ENCODE data around the gene DLGAP1. TPM values are rescaled to one million over a fixed set of nuclear protein-coding genes. Genes with fewer than 3 reads are reported as not detected.

DLGAP1 gene
- total RNA-seq, 1 experiment from 2014 or later, result 23.2 TPM

DNA sequence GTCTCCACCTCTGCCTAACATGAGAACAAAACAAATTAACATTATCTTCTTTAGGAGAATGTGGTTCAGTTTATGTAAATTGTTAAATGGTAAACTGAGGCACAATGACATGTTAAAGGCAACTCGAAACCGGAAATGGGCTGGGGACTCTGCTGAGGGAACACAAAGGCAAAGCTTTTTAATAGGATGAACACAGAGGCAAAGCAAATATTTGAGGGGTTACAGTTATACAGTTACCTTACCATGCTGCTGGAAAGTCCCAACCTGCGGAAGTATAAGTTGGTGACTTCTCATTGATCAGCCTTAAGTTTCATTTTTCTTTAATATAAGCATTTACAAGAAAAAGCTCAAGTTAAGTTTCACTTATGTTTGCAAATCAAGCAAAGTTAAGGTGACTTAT lies 195.0 kb downstream of the DLGAP1 start:
- peaks cover 2% of the 10 kb centered on the region; the same call in 1 of the 2 replicates for H3K4me1 ChIP-seq (ENCODE audit: insufficient read depth, low read length)
- H2BK15ac ChIP-seq (ENCODE audit: low read depth, low read length), result no peak overlapping the region
- no peak overlapping the region for H3K4me2 ChIP-seq (ENCODE audit: insufficient read depth, insufficient read length, low read length)
- no peak overlapping the region for H3K18ac ChIP-seq (ENCODE audit: insufficient read length, low read depth, low read length)
- no peak overlapping the region for H3K27ac ChIP-seq (ENCODE audit: insufficient read length, low read depth, low read length)
- WGBS (ENCODE audit: extremely low coverage, insufficient read length, low lambda C conversion rate), result no CpG with 5 or more reads among the region's 3 CpGs
- no peak overlapping the region for H2BK20ac ChIP-seq (ENCODE audit: low read depth, low read length, poor library complexity, severe bottlenecking)
- DNase-seq, result no peak
- no peaks in the 10 kb centered on the region for H4K20me1 ChIP-seq (ENCODE audit: control insufficient read depth, insufficient read depth, insufficient read length)
- no peak overlapping the region for H2BK5ac ChIP-seq (ENCODE audit: insufficient read length, low read length)
- no peak overlapping the region for H3K14ac ChIP-seq (ENCODE audit: insufficient read depth, low read length)
- no peaks in the 10 kb centered on the region for H3K27me3 ChIP-seq (ENCODE audit: insufficient read depth, low read length)
- no peak overlapping the region for H3K27ac Mint-ChIP-seq
- H3K27me3 Mint-ChIP-seq (ENCODE audit: low read depth), result no peaks in the 10 kb centered on the region
- no peaks in the 10 kb centered on the region for H3K36me3 Mint-ChIP-seq (ENCODE audit: insufficient read depth in 1 of 3, low read depth in 3 of 3)
- no peaks in the 10 kb centered on the region for H3K23me2 ChIP-seq (ENCODE audit: insufficient read length, low read depth, low read length, poor library complexity, severe bottlenecking)
- H3K56ac ChIP-seq (ENCODE audit: insufficient read length, low read depth, low read length), result no peak overlapping the region
- H3K9me3 Mint-ChIP-seq, result no peaks in the 10 kb centered on the region
- H2BK120ac ChIP-seq (ENCODE audit: low read depth, low read length, poor library complexity, severe bottlenecking), result no peak overlapping the region
- no peak overlapping the region for H4K5ac ChIP-seq (ENCODE audit: insufficient read length, low read depth, low read length)
- H3T11ph ChIP-seq (ENCODE audit: low read length), result no peak overlapping the region
- H3K79me1 ChIP-seq (ENCODE audit: insufficient read depth, low read depth, low read length, poor library complexity, severe bottlenecking), result no peaks in the 10 kb centered on the region
- H2AFZ ChIP-seq (ENCODE audit: low read length), result no peak overlapping the region
- no peak overlapping the region for H3K4me3 Mint-ChIP-seq
- no peak overlapping the region for H2BK12ac ChIP-seq (ENCODE audit: insufficient read length, low read depth, low read length)
- H4K91ac ChIP-seq (ENCODE audit: insufficient read length, low read depth, low read length), result no peak overlapping the region
- TF ChIP-seq, protein P1, sequence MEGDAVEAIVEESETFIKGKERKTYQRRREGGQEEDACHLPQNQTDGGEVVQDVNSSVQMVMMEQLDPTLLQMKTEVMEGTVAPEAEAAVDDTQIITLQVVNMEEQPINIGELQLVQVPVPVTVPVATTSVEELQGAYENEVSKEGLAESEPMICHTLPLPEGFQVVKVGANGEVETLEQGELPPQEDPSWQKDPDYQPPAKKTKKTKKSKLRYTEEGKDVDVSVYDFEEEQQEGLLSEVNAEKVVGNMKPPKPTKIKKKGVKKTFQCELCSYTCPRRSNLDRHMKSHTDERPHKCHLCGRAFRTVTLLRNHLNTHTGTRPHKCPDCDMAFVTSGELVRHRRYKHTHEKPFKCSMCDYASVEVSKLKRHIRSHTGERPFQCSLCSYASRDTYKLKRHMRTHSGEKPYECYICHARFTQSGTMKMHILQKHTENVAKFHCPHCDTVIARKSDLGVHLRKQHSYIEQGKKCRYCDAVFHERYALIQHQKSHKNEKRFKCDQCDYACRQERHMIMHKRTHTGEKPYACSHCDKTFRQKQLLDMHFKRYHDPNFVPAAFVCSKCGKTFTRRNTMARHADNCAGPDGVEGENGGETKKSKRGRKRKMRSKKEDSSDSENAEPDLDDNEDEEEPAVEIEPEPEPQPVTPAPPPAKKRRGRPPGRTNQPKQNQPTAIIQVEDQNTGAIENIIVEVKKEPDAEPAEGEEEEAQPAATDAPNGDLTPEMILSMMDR (conservative IDR thresholded peaks at IDR 0.05), result no peak
- no peak overlapping the region for H3K9ac ChIP-seq (ENCODE audit: extremely low read depth, insufficient read length, low read length)
- no peak overlapping the region for H4K8ac ChIP-seq (replicated peaks; ENCODE audit: insufficient read length, low read depth, low read length)
- H3K23ac ChIP-seq (ENCODE audit: insufficient read length, low read depth, low read length), result no peak overlapping the region
- no peaks in the 10 kb centered on the region for H3K9me3 ChIP-seq (ENCODE audit: control insufficient read depth, low read depth, low read length)
- no peaks in the 10 kb centered on the region for H3K79me2 ChIP-seq (ENCODE audit: insufficient read depth, low read length)
- no peak overlapping the region for H2AK5ac ChIP-seq (ENCODE audit: insufficient read length, low read length)
- H3K4me1 Mint-ChIP-seq, result peaks cover 27 to 40% of the 10 kb centered on the region in 2 experiments
- H3K4ac ChIP-seq (ENCODE audit: low read depth, low read length), result no peak overlapping the region
